Smooth muscle cell (in vitro differentiated cells): ENCODE results near the gene ZBED4. TPM values are rescaled to one million over a fixed set of nuclear protein-coding genes. Genes with fewer than 3 reads are reported as not detected.

Experiments
- DNase-seq: peaks from one replicate; lab custom pipeline; 2025; ENCODE audit not compliant: unreplicated experiment; lab: John Stamatoyannopoulos, UW
- H2AFZ ChIP-seq: fragments of 200-600 bp; sonication (generic); 2 replicates; pipeline ENCODE4 v1.6.0; 2016; ENCODE audit warnings: antibody characterized with exemption, low read depth, mild to moderate bottlenecking
- H3F3A ChIP-seq: fragments of 200-600 bp; sonication (generic); 2 replicates; pipeline ENCODE4 v1.6.0; 2017; ENCODE audit warnings: antibody characterized with exemption, low read depth
- H3K27ac ChIP-seq: fragments of 200-600 bp; sonication (generic); 2 replicates; pipeline ENCODE4 v1.5.1; 2016; ENCODE audit warnings: low read depth, mild to moderate bottlenecking
- H3K27me3 ChIP-seq: fragments of 200-600 bp; sonication (generic); 2 replicates; pipeline ENCODE4 v1.6.1; 2016; ENCODE audit warnings: low read depth, mild to moderate bottlenecking
- H3K36me3 ChIP-seq: fragments of 200-600 bp; sonication (generic); 2 replicates; pipeline ENCODE4 v1.5.1; 2016; ENCODE audit warnings: low read depth
- H3K4me1 ChIP-seq: fragments of 200-600 bp; sonication (generic); 2 replicates; pipeline ENCODE4 v1.5.1; 2016; ENCODE audit warnings: low read depth
- H3K4me2 ChIP-seq: fragments of 200-600 bp; sonication (generic); 2 replicates; pipeline ENCODE4 v1.6.0; 2016; ENCODE audit warnings: mild to moderate bottlenecking
- H3K4me3 ChIP-seq: fragments of 200-600 bp; sonication (generic); 2 replicates; pipeline ENCODE4 v1.5.1; 2016; ENCODE audit warnings: mild to moderate bottlenecking
- H3K79me2 ChIP-seq: fragments of 200-600 bp; sonication (generic); 2 replicates; pipeline ENCODE4 v1.6.0; 2016; ENCODE audit warnings: low read depth, mild to moderate bottlenecking
- H3K9ac ChIP-seq: fragments of 200-600 bp; sonication (generic); 2 replicates; pipeline ENCODE4 v1.6.0; 2016; ENCODE audit warnings: low read depth
- H3K9me3 ChIP-seq: fragments of 200-600 bp; sonication (generic); replicated peaks from 2 replicates; pipeline ENCODE4 v1.5.1; 2016; ENCODE audit warnings: low read depth
- H4K20me1 ChIP-seq: fragments of 200-600 bp; sonication (generic); 2 replicates; pipeline ENCODE4 v1.6.0; 2016; ENCODE audit warnings: low read depth
- WGBS: methylation state at CpG from one replicate; pipeline ENCODE4 v1.1.7; 2016; ENCODE audit warnings: low lambda C conversion rate; 5-methylcytosine and 5-hydroxymethylcytosine counted together
- polyA plus RNA-seq: library from polyadenylated mRNA; unstranded; fragments of >200 nt; fragmentation: Nextera tagmentation; extraction: Ambion mirVana; gene quantifications from 2 replicates; pipeline ENCODE4 v1.2.1, GENCODE V29; 2016
- total RNA-seq: library from RNA; depleted of rRNA; stranded (reverse); fragments of >200 nt; gene quantifications from 2 replicates; pipeline ENCODE4 v1.2.3, GENCODE V29; 2014
- TF ChIP-seq, protein P1 (sequence below): fragments of 200-600 bp; sonication (generic); IDR thresholded peaks from 2 replicates; pipeline ENCODE4 v1.5.1; 2017; ENCODE audit warnings: borderline replicate concordance, mild to moderate bottlenecking, antibody characterized with exemption; ENCODE audit not compliant: insufficient read depth, poor library complexity, severe bottlenecking

Gene ZBED4
- total and polyA plus RNA-seq, 2 experiments from 2014 or later, result 12.1 to 16.6 TPM

DNA sequence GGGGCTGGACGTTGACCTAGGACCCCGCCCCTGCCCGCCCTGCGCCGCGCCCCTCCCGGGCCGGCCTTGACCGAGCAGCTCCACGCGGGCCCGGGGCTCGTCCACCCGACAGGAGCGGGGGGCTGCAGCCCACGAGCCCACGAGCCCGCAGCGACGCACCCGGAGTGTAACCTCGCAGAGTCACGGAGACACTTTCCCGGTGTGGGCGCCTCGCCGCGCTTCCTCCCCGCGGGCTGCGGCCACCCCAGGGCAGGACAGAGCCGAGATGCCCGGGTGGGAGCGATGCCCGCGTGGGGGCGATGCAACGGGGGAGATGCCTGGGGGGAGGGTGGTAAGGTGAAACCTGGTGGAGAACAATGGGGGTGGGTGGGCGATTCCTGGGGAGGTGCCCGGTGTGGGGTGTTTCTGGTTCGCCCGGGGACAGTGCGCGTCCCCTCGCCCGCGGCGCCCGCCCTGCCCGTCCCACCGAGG, 4.9 kb upstream of the ZBED4 start:
- H3K36me3 ChIP-seq, result no peaks in the 10 kb centered on the region
- TF ChIP-seq, protein P1, sequence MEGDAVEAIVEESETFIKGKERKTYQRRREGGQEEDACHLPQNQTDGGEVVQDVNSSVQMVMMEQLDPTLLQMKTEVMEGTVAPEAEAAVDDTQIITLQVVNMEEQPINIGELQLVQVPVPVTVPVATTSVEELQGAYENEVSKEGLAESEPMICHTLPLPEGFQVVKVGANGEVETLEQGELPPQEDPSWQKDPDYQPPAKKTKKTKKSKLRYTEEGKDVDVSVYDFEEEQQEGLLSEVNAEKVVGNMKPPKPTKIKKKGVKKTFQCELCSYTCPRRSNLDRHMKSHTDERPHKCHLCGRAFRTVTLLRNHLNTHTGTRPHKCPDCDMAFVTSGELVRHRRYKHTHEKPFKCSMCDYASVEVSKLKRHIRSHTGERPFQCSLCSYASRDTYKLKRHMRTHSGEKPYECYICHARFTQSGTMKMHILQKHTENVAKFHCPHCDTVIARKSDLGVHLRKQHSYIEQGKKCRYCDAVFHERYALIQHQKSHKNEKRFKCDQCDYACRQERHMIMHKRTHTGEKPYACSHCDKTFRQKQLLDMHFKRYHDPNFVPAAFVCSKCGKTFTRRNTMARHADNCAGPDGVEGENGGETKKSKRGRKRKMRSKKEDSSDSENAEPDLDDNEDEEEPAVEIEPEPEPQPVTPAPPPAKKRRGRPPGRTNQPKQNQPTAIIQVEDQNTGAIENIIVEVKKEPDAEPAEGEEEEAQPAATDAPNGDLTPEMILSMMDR, result no peak
- no peaks in the 10 kb centered on the region for H3F3A ChIP-seq
- no peaks in the 10 kb centered on the region for H3K79me2 ChIP-seq
- H3K27me3 ChIP-seq, result peaks cover 88% of the 10 kb centered on the region
- peak overlapping the region; percentile 92 for H3K4me2 ChIP-seq
- no peaks in the 10 kb centered on the region for H3K9me3 ChIP-seq
- H3K4me3 ChIP-seq, result peak overlapping the region; percentile 49
- no peak for DNase-seq
- no peaks in the 10 kb centered on the region for H4K20me1 ChIP-seq
- H3K27ac ChIP-seq, result no peak overlapping the region
- H3K9ac ChIP-seq, result no peak overlapping the region
- no peak overlapping the region for H2AFZ ChIP-seq
- under 1% methylated on average over 15 of the region's 51 CpGs for WGBS
- peaks cover 14% of the 10 kb centered on the region for H3K4me1 ChIP-seq

DNA sequence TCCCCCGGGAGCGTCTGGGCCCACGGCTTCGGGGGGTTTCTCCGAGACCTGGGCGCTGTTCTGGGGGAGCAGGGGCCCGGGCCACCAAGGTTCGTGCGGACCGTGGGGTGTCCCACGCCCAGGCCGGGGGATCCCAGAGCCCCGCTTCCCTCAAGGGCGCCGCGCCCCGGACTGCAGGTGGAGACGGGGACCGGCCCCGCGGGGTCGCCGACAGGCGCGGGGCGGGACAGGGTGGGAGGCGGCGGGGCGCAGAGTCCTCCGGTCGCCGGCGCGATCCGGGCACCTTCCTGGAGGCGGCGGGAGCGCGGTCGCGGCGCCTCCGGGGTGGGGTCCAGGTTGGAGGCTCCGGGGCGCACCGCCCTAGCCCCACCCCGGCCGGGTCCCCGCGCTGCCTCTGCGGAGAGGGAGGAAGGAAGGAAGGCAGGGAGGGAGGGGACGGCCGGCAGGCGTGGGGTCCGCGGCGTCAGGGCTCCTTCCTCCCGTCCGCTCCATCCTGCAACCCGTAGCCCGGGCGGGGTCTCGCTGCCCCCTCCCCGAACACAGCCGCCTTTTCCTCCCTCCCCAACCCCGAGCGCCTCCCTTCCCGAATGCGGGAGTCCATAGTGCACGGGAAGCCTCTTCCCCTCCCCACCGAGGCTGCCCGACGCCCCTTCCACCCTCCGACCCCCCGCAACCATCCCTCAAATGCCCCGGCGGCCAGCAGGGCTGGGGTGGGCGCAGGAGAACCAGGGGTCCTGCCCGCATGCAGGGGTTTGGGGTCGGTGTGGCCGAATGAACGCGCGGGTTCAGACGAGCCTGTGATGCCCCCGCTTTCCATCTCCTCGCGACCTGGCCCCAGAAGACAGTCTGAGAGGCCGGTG, 4.3 kb upstream of the ZBED4 start:
- TF ChIP-seq, protein P1, result no peak
- Histone ChIP-seq H2AFZ (no peak overlapping the region), H3K9me3 (no peaks in the 10 kb centered on the region), H3K27ac (no peak overlapping the region), H3K4me3 (peak overlapping the region; percentile 49), H3K4me2 (peak overlapping the region; percentile 92), H3F3A (no peaks in the 10 kb centered on the region), H3K79me2 (peaks cover 3% of the 10 kb centered on the region), H3K9ac (no peak overlapping the region), H3K27me3 (peaks cover 81% of the 10 kb centered on the region), H3K4me1 (peaks cover 14% of the 10 kb centered on the region), H3K36me3 (no peaks in the 10 kb centered on the region), H4K20me1 (peaks cover 2% of the 10 kb centered on the region)
- DNase-seq, result no peak
- 5% methylated on average over 25 of the region's 89 CpGs for WGBS

DNA sequence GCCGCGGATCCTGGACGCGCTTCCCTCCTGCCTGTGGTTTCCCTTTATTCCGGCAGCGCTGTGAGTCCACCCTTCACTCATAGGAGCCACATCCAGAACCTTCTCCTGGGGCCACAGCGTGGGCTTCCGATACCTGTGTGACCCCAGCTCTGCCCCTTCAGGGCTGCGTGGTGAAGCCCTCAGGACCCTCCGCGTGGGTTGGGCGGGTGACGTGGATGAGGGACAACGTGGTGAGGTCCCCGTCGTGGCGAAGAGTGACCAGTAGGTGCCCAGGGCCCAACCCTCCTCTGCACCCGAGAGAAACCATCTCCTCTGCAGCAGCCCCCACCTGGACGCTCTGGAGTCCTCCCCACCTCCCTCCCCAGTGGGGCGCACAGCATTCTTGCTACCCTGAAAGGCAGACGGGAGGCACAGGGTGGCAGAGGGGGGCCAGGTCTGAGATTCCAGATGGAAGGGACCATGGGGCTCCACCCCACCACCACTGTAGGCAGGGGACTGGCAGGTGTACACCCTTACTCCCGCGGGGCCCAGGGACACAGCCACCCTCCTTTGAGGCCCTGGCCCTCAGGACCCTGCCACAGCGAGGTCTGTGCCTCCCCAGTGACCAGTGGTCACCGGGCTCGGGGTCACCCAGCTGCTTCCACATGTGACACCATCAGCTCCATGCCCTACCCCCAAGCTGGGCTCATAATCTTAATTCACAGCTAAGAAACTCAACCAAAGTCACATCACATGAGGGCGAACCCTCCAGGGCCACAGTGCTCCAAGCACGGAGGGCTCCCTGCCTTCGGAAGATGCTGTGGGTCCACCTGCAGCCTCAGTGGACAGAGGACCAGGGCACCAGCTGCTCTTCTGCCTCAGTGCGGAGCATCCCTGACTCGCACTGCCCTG, 3.4 kb upstream of the ZBED4 start:
- H3K4me1 ChIP-seq, result peaks cover 22% of the 10 kb centered on the region
- peaks cover 12% of the 10 kb centered on the region for H3K79me2 ChIP-seq
- H3K27me3 ChIP-seq, result peaks cover 73% of the 10 kb centered on the region
- DNase-seq, result no peak
- H3K4me3 ChIP-seq, result no peak overlapping the region
- peaks cover 11% of the 10 kb centered on the region for H4K20me1 ChIP-seq
- H3F3A ChIP-seq, result no peaks in the 10 kb centered on the region
- TF ChIP-seq, protein P1, result no peak
- no peaks in the 10 kb centered on the region for H3K9me3 ChIP-seq
- peak overlapping the region; percentile 92 for H3K4me2 ChIP-seq
- H3K27ac ChIP-seq, result no peak overlapping the region
- H3K36me3 ChIP-seq, result no peaks in the 10 kb centered on the region
- no peak overlapping the region for H2AFZ ChIP-seq
- H3K9ac ChIP-seq, result no peak overlapping the region
- 48% methylated on average over 31 of the region's 31 CpGs for WGBS
